Panc1 (cell line): Measurements from ENCODE around the gene COL3A1. TPM values are rescaled to one million over a fixed set of nuclear protein-coding genes. Genes with fewer than 3 reads are reported as not detected.

Experiments
- ATAC-seq: fragments of 200-7000 bp; cut with Tn5 transposase; 2 replicates; pipeline ENCODE4 v1.9.1; 2020; ENCODE audit warnings: mild to moderate bottlenecking, moderate library complexity
- BruUV-seq: library from RNA; stranded (reverse); fragments of 400-500 nt; replicated peaks from 2 replicates; lab custom pipeline; 2021; lab: Mats Ljungman, UMichigan
- CTCF ChIA-PET: fragments of 300-600 bp; sonication (Branson Sonifier 250); formaldehyde crosslinking; loops from one replicate; lab custom pipeline; 2022; ENCODE audit warnings: antibody characterized with exemption; lab: Charles Lee
- POLR2A ChIA-PET: fragments of 300-600 bp; sonication (Branson Sonifier 250); formaldehyde crosslinking; loops from one replicate; lab custom pipeline; 2022; ENCODE audit warnings: antibody characterized with exemption; lab: Charles Lee
- DNase-seq: peaks from one replicate; pipeline ENCODE4 v3.0.0-alpha.2; 2010; ENCODE audit warnings: low read depth, low spot score
- H3K27ac ChIP-seq: 2 replicates; pipeline ENCODE4 v1.5.1; 2011; ENCODE audit warnings: mild to moderate bottlenecking, low read length, inconsistent platforms
- H3K27me3 ChIP-seq: fragments of 200-500 bp; sonication (Bioruptor generic); 2 replicates; pipeline ENCODE4 v1.6.0; 2014; ENCODE audit warnings: low read length, inconsistent platforms; ENCODE audit not compliant: control insufficient read depth, insufficient read depth
- H3K36me3 ChIP-seq: fragments of 200-500 bp; sonication (Bioruptor generic); 2 replicates; pipeline ENCODE4 v1.5.1; 2014; ENCODE audit warnings: inconsistent platforms, mild to moderate bottlenecking, low read length, moderate library complexity; ENCODE audit not compliant: control insufficient read depth, insufficient read depth
- H3K4me1 ChIP-seq: 2 replicates; pipeline ENCODE4 v1.5.1; 2011; ENCODE audit warnings: inconsistent platforms, mild to moderate bottlenecking, low read length, moderate library complexity; ENCODE audit not compliant: control insufficient read depth, insufficient read depth
- H3K4me3 ChIP-seq, 2 experiments: 2 replicates each; pipeline ENCODE4 v1.5.1; 2011 to 2012; ENCODE audit warnings: low read depth in 2 of 2, low read length in 2 of 2, mild to moderate bottlenecking in 2 of 2, inconsistent platforms in 1 of 2, moderate library complexity in 1 of 2
- H3K9me3 ChIP-seq: fragments of 200-500 bp; sonication (Bioruptor generic); 2 replicates; pipeline ENCODE4 v1.5.1; 2014; ENCODE audit warnings: low read depth, mild to moderate bottlenecking, inconsistent platforms, low read length, moderate library complexity; ENCODE audit not compliant: control insufficient read depth, insufficient read depth
- POLR2AphosphoS5 ChIP-seq: IDR thresholded peaks from 2 replicates; pipeline ENCODE4 v1.6.1; 2012; ENCODE audit warnings: mild to moderate bottlenecking, low read depth, low read length, moderate library complexity
- SIN3A ChIP-seq: IDR thresholded peaks from 2 replicates; pipeline ENCODE4 v1.6.1; 2012; ENCODE audit warnings: low read depth, mild to moderate bottlenecking, low read length, moderate library complexity, borderline replicate concordance; ENCODE audit not compliant: insufficient read depth
- TCF7L2 ChIP-seq: IDR thresholded peaks from 2 replicates; pipeline ENCODE4 v1.6.1; 2011; ENCODE audit warnings: mild to moderate bottlenecking, low read depth, low read length, inconsistent platforms
- in situ Hi-C: cut with HindIII; loops from 2 replicates; pipeline ENCODE4 v1.10.0; 2016; ENCODE audit warnings: low sequenced_read_pairs, low pct_unique_long_range_greater_than_20kb
- intact Hi-C: fragments of 100-400 bp; cut with micrococcal nuclease; formaldehyde crosslinking; loops from one replicate; pipeline ENCODE4 v1.10.0; 2022; ENCODE audit not compliant: unreplicated experiment
- total RNA-seq: library from RNA; stranded (reverse); gene quantifications from one replicate; pipeline ENCODE4 v1.2.1, GENCODE V29; 2021; ENCODE audit not compliant: unreplicated experiment
- TF ChIP-seq, protein P1 (sequence below): fragments of 450-650 bp; IDR thresholded peaks from 2 replicates; pipeline ENCODE4 v1.5.1; 2017; ENCODE audit warnings: mild to moderate bottlenecking
- TF ChIP-seq, protein P2 (sequence below), 2 experiments: IDR thresholded peaks; 2 replicates each; pipeline ENCODE4 v1.6.1; 2011 to 2012; ENCODE audit warnings: low read depth in 2 of 2, control low read depth in 1 of 2, low read length in 1 of 2, mild to moderate bottlenecking in 1 of 2, moderate library complexity in 1 of 2; ENCODE audit not compliant: insufficient read depth in 1 of 2

The COL3A1 gene
- total RNA-seq, 1 experiment from 2014 or later: 6.9 TPM

DNA sequence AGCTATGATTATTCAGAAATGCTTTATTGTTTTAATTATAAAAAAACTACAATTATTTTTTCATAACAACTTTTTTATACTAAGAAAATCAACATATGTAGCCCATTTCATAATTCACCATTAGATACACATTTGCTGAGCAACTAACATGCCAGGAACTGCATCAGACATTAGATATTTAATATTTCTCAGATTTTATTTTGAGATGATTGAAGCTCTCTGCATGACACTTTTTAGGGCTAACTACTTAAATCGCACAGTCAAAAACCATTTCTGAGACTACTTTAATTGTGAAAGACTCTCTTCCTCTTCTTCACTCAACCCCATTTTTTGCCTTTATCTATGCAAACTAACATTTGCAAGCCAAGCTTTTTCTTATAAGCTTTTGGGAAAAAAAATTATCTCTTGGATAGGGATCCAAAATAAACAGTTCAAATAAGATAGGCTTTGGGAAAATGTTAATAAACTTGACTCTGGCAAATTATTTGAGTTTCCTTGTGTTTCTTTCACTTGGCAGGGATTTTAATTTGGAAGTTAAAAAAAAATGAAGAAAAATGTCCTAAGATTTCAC lies 9.1 kb upstream of the COL3A1 start:
- DNase-seq: no peak
- TF ChIP-seq POLR2AphosphoS5 (no peak), SIN3A (no peak), TCF7L2 (no peak)
- TF ChIP-seq, protein P1, sequence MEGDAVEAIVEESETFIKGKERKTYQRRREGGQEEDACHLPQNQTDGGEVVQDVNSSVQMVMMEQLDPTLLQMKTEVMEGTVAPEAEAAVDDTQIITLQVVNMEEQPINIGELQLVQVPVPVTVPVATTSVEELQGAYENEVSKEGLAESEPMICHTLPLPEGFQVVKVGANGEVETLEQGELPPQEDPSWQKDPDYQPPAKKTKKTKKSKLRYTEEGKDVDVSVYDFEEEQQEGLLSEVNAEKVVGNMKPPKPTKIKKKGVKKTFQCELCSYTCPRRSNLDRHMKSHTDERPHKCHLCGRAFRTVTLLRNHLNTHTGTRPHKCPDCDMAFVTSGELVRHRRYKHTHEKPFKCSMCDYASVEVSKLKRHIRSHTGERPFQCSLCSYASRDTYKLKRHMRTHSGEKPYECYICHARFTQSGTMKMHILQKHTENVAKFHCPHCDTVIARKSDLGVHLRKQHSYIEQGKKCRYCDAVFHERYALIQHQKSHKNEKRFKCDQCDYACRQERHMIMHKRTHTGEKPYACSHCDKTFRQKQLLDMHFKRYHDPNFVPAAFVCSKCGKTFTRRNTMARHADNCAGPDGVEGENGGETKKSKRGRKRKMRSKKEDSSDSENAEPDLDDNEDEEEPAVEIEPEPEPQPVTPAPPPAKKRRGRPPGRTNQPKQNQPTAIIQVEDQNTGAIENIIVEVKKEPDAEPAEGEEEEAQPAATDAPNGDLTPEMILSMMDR: no peak
- TF ChIP-seq, protein P2, sequence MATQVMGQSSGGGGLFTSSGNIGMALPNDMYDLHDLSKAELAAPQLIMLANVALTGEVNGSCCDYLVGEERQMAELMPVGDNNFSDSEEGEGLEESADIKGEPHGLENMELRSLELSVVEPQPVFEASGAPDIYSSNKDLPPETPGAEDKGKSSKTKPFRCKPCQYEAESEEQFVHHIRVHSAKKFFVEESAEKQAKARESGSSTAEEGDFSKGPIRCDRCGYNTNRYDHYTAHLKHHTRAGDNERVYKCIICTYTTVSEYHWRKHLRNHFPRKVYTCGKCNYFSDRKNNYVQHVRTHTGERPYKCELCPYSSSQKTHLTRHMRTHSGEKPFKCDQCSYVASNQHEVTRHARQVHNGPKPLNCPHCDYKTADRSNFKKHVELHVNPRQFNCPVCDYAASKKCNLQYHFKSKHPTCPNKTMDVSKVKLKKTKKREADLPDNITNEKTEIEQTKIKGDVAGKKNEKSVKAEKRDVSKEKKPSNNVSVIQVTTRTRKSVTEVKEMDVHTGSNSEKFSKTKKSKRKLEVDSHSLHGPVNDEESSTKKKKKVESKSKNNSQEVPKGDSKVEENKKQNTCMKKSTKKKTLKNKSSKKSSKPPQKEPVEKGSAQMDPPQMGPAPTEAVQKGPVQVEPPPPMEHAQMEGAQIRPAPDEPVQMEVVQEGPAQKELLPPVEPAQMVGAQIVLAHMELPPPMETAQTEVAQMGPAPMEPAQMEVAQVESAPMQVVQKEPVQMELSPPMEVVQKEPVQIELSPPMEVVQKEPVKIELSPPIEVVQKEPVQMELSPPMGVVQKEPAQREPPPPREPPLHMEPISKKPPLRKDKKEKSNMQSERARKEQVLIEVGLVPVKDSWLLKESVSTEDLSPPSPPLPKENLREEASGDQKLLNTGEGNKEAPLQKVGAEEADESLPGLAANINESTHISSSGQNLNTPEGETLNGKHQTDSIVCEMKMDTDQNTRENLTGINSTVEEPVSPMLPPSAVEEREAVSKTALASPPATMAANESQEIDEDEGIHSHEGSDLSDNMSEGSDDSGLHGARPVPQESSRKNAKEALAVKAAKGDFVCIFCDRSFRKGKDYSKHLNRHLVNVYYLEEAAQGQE (IDR thresholded peaks at IDR 0.05; ENCODE audit: insufficient read depth in 1 of 2, low read depth in 2 of 2, low read length in 1 of 2): no peak
- Histone ChIP-seq H3K9me3 (no peaks in the 10 kb centered on the region), H3K36me3 (no peaks in the 10 kb centered on the region), H3K27me3 (no peaks in the 10 kb centered on the region), H3K27ac (no peak overlapping the region), H3K4me1 (no peaks in the 10 kb centered on the region), H3K4me3 (no peak overlapping the region)
- ChIA-PET CTCF (no interaction called here), POLR2A (no interaction called here)
- in situ Hi-C loops: no loop called here
- no TSS peak for BruUV-seq
- intact Hi-C loops: no loop called here
- ATAC-seq: no peak

DNA sequence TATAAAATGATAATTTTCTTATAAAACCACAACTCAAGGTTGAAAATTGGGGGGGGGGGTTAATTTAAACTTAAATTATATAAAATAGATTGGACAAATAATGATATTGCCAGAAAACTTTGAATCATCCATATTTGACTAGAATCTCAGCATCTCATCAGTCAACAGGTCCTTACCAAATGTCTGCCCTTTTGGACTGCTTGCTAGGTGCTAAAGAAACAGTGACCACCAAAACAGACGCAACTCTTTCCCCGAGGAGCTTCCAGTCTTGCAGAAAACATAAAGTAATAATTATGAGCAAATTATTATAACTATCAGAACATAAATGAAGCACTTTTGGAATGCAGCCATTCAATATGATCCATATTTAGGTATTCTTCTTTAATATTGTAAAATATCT lies 8.6 kb upstream of the COL3A1 start:
- H3K27me3 ChIP-seq: no peaks in the 10 kb centered on the region
- no peaks in the 10 kb centered on the region for H3K36me3 ChIP-seq
- POLR2A ChIA-PET: no interaction called here
- no TSS peak for BruUV-seq
- CTCF ChIA-PET: no interaction called here
- no peaks in the 10 kb centered on the region for H3K4me1 ChIP-seq
- H3K9me3 ChIP-seq: no peaks in the 10 kb centered on the region
- no peak for ATAC-seq
- no peak overlapping the region for H3K4me3 ChIP-seq
- no peak overlapping the region for H3K27ac ChIP-seq
- intact Hi-C loops (no loop called here), in situ Hi-C loops (no loop called here)
- no peak for DNase-seq
- TF ChIP-seq, protein P2 (IDR thresholded peaks at IDR 0.05; ENCODE audit: insufficient read depth in 1 of 2, low read depth in 2 of 2, low read length in 1 of 2): no peak
- TF ChIP-seq, protein P1: no peak
- TF ChIP-seq POLR2AphosphoS5 (no peak), SIN3A (no peak), TCF7L2 (no peak)
